ENCODE measurements around the gene ABCB8.

DNA sequence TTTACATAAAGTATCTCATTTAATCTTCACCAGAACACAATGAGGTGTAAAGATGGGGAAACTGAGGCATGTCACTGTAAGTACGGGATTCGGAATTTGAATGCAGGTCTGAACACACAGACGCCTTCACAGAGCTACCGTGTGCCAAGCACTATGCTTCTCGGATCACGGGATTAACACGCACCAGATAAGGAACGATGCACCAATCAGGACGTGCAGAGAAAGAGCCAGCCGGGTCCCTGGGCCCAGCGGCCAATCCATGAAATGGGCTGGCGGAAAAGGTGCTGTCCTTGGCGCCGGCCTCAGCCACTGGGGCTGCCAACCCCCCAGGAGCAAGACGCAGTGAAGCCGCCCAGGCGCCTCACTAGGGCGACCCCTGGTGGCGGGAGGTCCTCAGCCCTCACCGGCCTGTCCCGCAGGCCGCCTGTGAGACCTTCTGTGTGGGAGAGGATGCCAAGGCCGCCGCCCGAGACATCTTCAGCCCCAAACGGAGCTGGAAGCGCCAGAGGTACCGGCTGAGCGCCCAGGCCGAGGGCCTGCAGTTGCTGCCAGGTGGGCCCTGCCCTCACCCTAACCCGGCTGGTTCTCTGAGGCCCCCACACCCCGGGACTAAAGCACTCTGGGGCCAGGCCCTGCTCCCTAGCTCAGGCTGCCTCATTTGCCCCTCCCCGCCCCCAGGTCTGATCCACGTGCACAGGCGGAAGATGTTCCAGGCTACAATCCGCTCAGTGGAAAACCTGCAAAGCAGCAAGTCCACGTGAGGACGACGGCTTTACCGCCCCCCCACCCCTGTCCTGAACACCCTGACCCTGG is 19.5 kb upstream of the ABCB8 start:
- TF ChIP-seq, protein P1, sequence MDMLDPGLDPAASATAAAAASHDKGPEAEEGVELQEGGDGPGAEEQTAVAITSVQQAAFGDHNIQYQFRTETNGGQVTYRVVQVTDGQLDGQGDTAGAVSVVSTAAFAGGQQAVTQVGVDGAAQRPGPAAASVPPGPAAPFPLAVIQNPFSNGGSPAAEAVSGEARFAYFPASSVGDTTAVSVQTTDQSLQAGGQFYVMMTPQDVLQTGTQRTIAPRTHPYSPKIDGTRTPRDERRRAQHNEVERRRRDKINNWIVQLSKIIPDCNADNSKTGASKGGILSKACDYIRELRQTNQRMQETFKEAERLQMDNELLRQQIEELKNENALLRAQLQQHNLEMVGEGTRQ (IDR thresholded peaks at IDR 0.05; ENCODE audit: low read depth, low read length) = no peak
- no peak for TF ChIP-seq CEBPB (IDR thresholded peaks at IDR 0.05; ENCODE audit: low read depth, low read length)
- TF ChIP-seq, protein P2, sequence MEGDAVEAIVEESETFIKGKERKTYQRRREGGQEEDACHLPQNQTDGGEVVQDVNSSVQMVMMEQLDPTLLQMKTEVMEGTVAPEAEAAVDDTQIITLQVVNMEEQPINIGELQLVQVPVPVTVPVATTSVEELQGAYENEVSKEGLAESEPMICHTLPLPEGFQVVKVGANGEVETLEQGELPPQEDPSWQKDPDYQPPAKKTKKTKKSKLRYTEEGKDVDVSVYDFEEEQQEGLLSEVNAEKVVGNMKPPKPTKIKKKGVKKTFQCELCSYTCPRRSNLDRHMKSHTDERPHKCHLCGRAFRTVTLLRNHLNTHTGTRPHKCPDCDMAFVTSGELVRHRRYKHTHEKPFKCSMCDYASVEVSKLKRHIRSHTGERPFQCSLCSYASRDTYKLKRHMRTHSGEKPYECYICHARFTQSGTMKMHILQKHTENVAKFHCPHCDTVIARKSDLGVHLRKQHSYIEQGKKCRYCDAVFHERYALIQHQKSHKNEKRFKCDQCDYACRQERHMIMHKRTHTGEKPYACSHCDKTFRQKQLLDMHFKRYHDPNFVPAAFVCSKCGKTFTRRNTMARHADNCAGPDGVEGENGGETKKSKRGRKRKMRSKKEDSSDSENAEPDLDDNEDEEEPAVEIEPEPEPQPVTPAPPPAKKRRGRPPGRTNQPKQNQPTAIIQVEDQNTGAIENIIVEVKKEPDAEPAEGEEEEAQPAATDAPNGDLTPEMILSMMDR (conservative IDR thresholded peaks at IDR 0.05; ENCODE audit: low read depth, low read length) = peak; percentile 44
- no peak for TF ChIP-seq POLR2A (IDR thresholded peaks at IDR 0.05; ENCODE audit: low read depth, low read length)
- TF ChIP-seq RAD21 (IDR thresholded peaks at IDR 0.05; ENCODE audit: low read length) = no peak
- TF ChIP-seq, protein P3, sequence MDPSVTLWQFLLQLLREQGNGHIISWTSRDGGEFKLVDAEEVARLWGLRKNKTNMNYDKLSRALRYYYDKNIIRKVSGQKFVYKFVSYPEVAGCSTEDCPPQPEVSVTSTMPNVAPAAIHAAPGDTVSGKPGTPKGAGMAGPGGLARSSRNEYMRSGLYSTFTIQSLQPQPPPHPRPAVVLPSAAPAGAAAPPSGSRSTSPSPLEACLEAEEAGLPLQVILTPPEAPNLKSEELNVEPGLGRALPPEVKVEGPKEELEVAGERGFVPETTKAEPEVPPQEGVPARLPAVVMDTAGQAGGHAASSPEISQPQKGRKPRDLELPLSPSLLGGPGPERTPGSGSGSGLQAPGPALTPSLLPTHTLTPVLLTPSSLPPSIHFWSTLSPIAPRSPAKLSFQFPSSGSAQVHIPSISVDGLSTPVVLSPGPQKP (IDR thresholded peaks at IDR 0.05; ENCODE audit: borderline replicate concordance, low read depth, low read length) = no peak
- no peak for TF ChIP-seq MAFK (IDR thresholded peaks at IDR 0.05; ENCODE audit: low read depth, low read length)
- no peak for TF ChIP-seq FOS (IDR thresholded peaks at IDR 0.05; ENCODE audit: low read depth, low read length)
- TF ChIP-seq SMC3 (IDR thresholded peaks at IDR 0.05; ENCODE audit: low read depth, low read length) = no peak
- TF ChIP-seq BHLHE40 (IDR thresholded peaks at IDR 0.05; ENCODE audit: low read depth, low read length) = no peak
- TF ChIP-seq NFE2L2 (IDR thresholded peaks at IDR 0.05; ENCODE audit: low read depth, low read length) = no peak
- TF ChIP-seq RCOR1 (IDR thresholded peaks at IDR 0.05; ENCODE audit: insufficient replicate concordance, low read length) = no peak
